Loucy (cell line): ENCODE data around the gene SH3RF3.

ENCODE experiments used
- H2AFZ ChIP-seq: fragments of 200-600 bp; sonication (generic); 2 replicates; pipeline ENCODE4 v1.6.0; 2016; ENCODE audit warnings: antibody characterized with exemption, mild to moderate bottlenecking, low read length, moderate library complexity
- H3F3A ChIP-seq: fragments of 200-600 bp; 2 replicates; pipeline ENCODE4 v1.6.0; 2016; ENCODE audit warnings: antibody characterized with exemption, low read depth, mild to moderate bottlenecking
- H3K27me3 ChIP-seq: fragments of 200-600 bp; sonication (generic); 2 replicates; pipeline ENCODE4 v1.6.1; 2014; ENCODE audit warnings: low read length, mild to moderate bottlenecking; ENCODE audit not compliant: insufficient read depth, poor library complexity, severe bottlenecking
- H3K36me3 ChIP-seq: fragments of 200-600 bp; sonication (generic); 2 replicates; pipeline ENCODE4 v1.6.1; 2016; ENCODE audit warnings: low read length; ENCODE audit not compliant: insufficient read depth
- H3K4me1 ChIP-seq: fragments of 200-600 bp; sonication (generic); 2 replicates; pipeline ENCODE4 v1.5.1; 2014; ENCODE audit warnings: low read length, mild to moderate bottlenecking; ENCODE audit not compliant: insufficient read depth, poor library complexity, severe bottlenecking
- H3K4me2 ChIP-seq: fragments of 200-600 bp; sonication (generic); 2 replicates; pipeline ENCODE4 v1.6.0; 2014; ENCODE audit warnings: antibody characterized with exemption, low read length, low read depth, mild to moderate bottlenecking; ENCODE audit not compliant: poor library complexity, severe bottlenecking
- H3K4me3 ChIP-seq: fragments of 200-600 bp; sonication (generic); 2 replicates; pipeline ENCODE4 v1.5.1; 2014; ENCODE audit warnings: low read length, mild to moderate bottlenecking, mixed read lengths; ENCODE audit not compliant: poor library complexity, severe bottlenecking
- H3K79me2 ChIP-seq: fragments of 200-600 bp; sonication (generic); 2 replicates; pipeline ENCODE4 v1.6.1; 2014; ENCODE audit warnings: low read length; ENCODE audit not compliant: insufficient read depth
- H3K9ac ChIP-seq: fragments of 200-600 bp; sonication (generic); 2 replicates; pipeline ENCODE4 v1.6.0; 2014; ENCODE audit warnings: mild to moderate bottlenecking, low read depth, low read length, moderate library complexity; ENCODE audit not compliant: poor library complexity, severe bottlenecking
- H3K9me2 ChIP-seq: fragments of 200-600 bp; sonication (generic); replicated peaks from 2 replicates; pipeline ENCODE4 v1.6.1; 2016; ENCODE audit warnings: low read depth, low read length, mixed read lengths
- H3K9me3 ChIP-seq: fragments of 200-600 bp; sonication (generic); 2 replicates; pipeline ENCODE4 v1.6.1; 2014; ENCODE audit warnings: mild to moderate bottlenecking, antibody characterized with exemption, low read length, low read depth; ENCODE audit not compliant: insufficient read depth
- H4K20me1 ChIP-seq: fragments of 200-600 bp; sonication (generic); 2 replicates; pipeline ENCODE4 v1.6.0; 2014; ENCODE audit warnings: antibody characterized with exemption, low read length, mild to moderate bottlenecking; ENCODE audit not compliant: insufficient read depth, poor library complexity, severe bottlenecking
- EZH2phosphoT487 ChIP-seq: fragments of 200-600 bp; IDR thresholded peaks from 2 replicates; pipeline ENCODE4 v1.6.1; 2018; ENCODE audit warnings: antibody characterized with exemption, mild to moderate bottlenecking, moderate library complexity, borderline replicate concordance
- TF ChIP-seq, protein P1 (sequence below): fragments of 200-600 bp; sonication (generic); conservative IDR thresholded peaks from 2 replicates; pipeline ENCODE4 v1.5.1; 2014; ENCODE audit warnings: mild to moderate bottlenecking, antibody characterized with exemption, low read length

Gene SH3RF3

GRCh38 chr2:109080757-109081156 is 48.2 kb upstream of the SH3RF3 start:
- Histone ChIP-seq H3K36me3 (no peaks in the 10 kb centered on the region), H3K4me3 (no peak overlapping the region), H3K27me3 (no peaks in the 10 kb centered on the region), H2AFZ (no peak overlapping the region), H3K79me2 (no peaks in the 10 kb centered on the region), H3F3A (no peaks in the 10 kb centered on the region), H4K20me1 (no peaks in the 10 kb centered on the region), H3K4me2 (no peak overlapping the region), H3K9ac (no peak overlapping the region), H3K4me1 (peaks cover under 1% of the 10 kb centered on the region), H3K9me3 (no peaks in the 10 kb centered on the region), H3K9me2 (no peaks in the 10 kb centered on the region)
- TF ChIP-seq, protein P1, sequence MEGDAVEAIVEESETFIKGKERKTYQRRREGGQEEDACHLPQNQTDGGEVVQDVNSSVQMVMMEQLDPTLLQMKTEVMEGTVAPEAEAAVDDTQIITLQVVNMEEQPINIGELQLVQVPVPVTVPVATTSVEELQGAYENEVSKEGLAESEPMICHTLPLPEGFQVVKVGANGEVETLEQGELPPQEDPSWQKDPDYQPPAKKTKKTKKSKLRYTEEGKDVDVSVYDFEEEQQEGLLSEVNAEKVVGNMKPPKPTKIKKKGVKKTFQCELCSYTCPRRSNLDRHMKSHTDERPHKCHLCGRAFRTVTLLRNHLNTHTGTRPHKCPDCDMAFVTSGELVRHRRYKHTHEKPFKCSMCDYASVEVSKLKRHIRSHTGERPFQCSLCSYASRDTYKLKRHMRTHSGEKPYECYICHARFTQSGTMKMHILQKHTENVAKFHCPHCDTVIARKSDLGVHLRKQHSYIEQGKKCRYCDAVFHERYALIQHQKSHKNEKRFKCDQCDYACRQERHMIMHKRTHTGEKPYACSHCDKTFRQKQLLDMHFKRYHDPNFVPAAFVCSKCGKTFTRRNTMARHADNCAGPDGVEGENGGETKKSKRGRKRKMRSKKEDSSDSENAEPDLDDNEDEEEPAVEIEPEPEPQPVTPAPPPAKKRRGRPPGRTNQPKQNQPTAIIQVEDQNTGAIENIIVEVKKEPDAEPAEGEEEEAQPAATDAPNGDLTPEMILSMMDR: no peak
- no peak for TF ChIP-seq EZH2phosphoT487

DNA sequence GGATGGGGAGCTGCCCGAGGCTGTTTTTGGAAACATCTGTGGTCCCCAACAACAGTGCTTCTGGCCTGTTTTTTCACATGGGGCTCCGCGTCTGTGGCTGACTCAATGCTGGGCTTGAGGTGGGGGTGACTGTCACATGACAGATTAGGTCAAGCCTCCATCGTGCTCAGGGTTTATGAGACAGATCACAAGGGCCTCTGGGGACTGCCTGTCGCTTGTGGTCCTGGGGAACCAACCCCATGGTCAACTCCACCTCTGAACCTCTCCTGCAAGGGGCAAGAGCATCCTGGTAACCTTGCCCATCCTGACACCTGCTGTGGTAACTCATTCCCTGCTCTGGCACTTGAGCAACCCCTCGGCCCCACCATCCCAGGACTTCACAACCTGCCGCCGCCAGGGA is 47.6 kb upstream of the SH3RF3 start:
- H4K20me1 ChIP-seq: no peaks in the 10 kb centered on the region
- H3K4me3 ChIP-seq: no peak overlapping the region
- no peaks in the 10 kb centered on the region for H3K9me2 ChIP-seq
- no peaks in the 10 kb centered on the region for H3K4me1 ChIP-seq
- H3K79me2 ChIP-seq: no peaks in the 10 kb centered on the region
- no peak overlapping the region for H2AFZ ChIP-seq
- no peaks in the 10 kb centered on the region for H3K9me3 ChIP-seq
- TF ChIP-seq, protein P1: no peak
- TF ChIP-seq EZH2phosphoT487: no peak
- no peak overlapping the region for H3K9ac ChIP-seq
- H3K4me2 ChIP-seq: no peak overlapping the region
- H3K36me3 ChIP-seq: no peaks in the 10 kb centered on the region
- no peaks in the 10 kb centered on the region for H3K27me3 ChIP-seq
- H3F3A ChIP-seq: no peaks in the 10 kb centered on the region

DNA sequence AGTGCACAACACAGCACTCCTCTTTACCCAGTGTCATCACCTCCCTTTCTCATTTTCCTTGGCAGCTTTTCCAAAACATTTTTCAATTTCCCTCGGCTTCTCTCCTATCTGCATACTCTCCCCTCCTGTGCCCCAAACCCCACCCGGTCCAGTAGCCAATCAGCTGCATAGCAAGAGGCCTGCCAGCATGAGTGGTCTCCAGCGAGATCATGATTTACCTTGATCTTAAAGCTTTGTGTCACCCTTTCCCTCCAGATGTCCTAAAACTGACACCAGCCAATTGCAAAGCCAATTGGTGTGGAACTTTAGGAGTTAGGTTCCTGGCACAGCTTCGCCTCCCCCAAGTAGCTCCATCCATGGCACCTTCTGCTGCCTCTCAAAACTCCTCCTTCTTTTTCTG is 45.2 kb upstream of the SH3RF3 start:
- H3K9me2 ChIP-seq: no peaks in the 10 kb centered on the region
- no peaks in the 10 kb centered on the region for H3K9me3 ChIP-seq
- no peak overlapping the region for H3K4me3 ChIP-seq
- H3K79me2 ChIP-seq: no peaks in the 10 kb centered on the region
- H2AFZ ChIP-seq: no peak overlapping the region
- H3K9ac ChIP-seq: no peak overlapping the region
- TF ChIP-seq, protein P1: no peak
- TF ChIP-seq EZH2phosphoT487: no peak
- no peaks in the 10 kb centered on the region for H4K20me1 ChIP-seq
- no peaks in the 10 kb centered on the region for H3K36me3 ChIP-seq
- H3K4me2 ChIP-seq: no peak overlapping the region
- peaks cover 4% of the 10 kb centered on the region for H3K4me1 ChIP-seq
- H3F3A ChIP-seq: no peaks in the 10 kb centered on the region
- no peaks in the 10 kb centered on the region for H3K27me3 ChIP-seq
